B cell (primary cell): ENCODE results near the gene HSD17B4.

Source experiments
- EZH2 ChIP-seq: IDR thresholded peaks from 2 replicates; pipeline ENCODE4 v1.6.1; 2012; ENCODE audit warnings: borderline replicate concordance, low read depth, mild to moderate bottlenecking, moderate library complexity, low read length; ENCODE audit not compliant: insufficient read depth, poor library complexity, severe bottlenecking
- TF ChIP-seq, protein P1 (sequence below): fragments of 200-600 bp; IDR thresholded peaks from one replicate; pipeline ENCODE4 v1.8.0; 2022; ENCODE audit warnings: antibody characterized with exemption, mild to moderate bottlenecking

DNA sequence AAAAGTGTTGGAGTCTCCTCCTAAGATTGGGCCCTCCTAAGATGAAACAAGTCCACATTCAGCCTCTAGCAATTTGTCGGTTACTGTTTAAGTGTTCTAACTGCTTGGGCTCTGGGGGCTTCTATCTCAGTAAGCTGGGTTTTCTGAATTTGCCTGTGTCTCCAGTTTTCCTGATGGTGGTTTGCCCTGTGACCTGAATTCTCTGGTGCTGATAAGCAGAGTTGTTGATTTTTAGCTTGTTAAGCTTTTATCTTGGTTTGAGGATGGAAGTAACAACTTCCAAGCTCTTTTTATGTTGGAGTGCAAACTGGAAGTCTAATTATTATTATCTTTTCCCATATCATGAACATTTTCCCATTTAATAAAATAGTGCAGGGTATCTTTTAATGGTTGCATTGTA, 30.9 kb downstream of the HSD17B4 start:
- TF ChIP-seq, protein P1, sequence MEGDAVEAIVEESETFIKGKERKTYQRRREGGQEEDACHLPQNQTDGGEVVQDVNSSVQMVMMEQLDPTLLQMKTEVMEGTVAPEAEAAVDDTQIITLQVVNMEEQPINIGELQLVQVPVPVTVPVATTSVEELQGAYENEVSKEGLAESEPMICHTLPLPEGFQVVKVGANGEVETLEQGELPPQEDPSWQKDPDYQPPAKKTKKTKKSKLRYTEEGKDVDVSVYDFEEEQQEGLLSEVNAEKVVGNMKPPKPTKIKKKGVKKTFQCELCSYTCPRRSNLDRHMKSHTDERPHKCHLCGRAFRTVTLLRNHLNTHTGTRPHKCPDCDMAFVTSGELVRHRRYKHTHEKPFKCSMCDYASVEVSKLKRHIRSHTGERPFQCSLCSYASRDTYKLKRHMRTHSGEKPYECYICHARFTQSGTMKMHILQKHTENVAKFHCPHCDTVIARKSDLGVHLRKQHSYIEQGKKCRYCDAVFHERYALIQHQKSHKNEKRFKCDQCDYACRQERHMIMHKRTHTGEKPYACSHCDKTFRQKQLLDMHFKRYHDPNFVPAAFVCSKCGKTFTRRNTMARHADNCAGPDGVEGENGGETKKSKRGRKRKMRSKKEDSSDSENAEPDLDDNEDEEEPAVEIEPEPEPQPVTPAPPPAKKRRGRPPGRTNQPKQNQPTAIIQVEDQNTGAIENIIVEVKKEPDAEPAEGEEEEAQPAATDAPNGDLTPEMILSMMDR: no peak
- TF ChIP-seq EZH2: no peak
